Transverse colon (tissue), 3 donors: Measurements from ENCODE around the gene TNFSF10.

Source experiments
- EP300 ChIP-seq: sonication (generic); formaldehyde crosslinking; IDR thresholded peaks from one replicate; pipeline ENCODE4 v1.6.1; 2017; ENCODE audit warnings: antibody characterized with exemption, low read depth
- POLR2AphosphoS5 ChIP-seq, 3 donors: sonication (generic); formaldehyde crosslinking; IDR thresholded peaks; one replicate each; pipeline ENCODE4 v1.6.1; 2016; ENCODE audit warnings: antibody characterized with exemption in 3 of 3

GRCh38 chr3:172501540-172501939, 21.7 kb downstream of the TNFSF10 start:
- TF ChIP-seq POLR2AphosphoS5 (IDR thresholded peaks at IDR 0.05) (no peak), EP300 (no peak)
